Measurements from ENCODE around the gene CYTH3. TPM values are rescaled to one million over a fixed set of nuclear protein-coding genes. Genes with fewer than 3 reads are reported as not detected.

Gene CYTH3
- total and polyA plus RNA-seq, 2 experiments from 2014 or later = 11.9 to 15.7 TPM

GRCh38 chr7:6241607-6241973 lies 30.8 kb downstream of the CYTH3 start:
- H3K36me3 ChIP-seq (replicated peaks; ENCODE audit: insufficient read depth, low read depth) = no peaks in the 10 kb centered on the region
- H3K4me1 ChIP-seq (ENCODE audit: insufficient read depth) = peaks cover 4% of the 10 kb centered on the region
- TF ChIP-seq CTCF (IDR thresholded peaks at IDR 0.05; ENCODE audit: poor library complexity) = no peak
- TF ChIP-seq EZH2 (IDR thresholded peaks at IDR 0.05; ENCODE audit: borderline replicate concordance) = no peak
- no peak for TF ChIP-seq EZH2phosphoT487 (IDR thresholded peaks at IDR 0.05; ENCODE audit: low read depth, severe bottlenecking, unreplicated experiment)
- H3K9me2 ChIP-seq (replicated peaks; ENCODE audit: insufficient read depth) = no peaks in the 10 kb centered on the region
- H3K79me2 ChIP-seq = peaks cover 64% of the 10 kb centered on the region
- no peaks in the 10 kb centered on the region for H3K27me3 ChIP-seq
- 98% methylated on average over 4 of the region's 4 CpGs for WGBS (ENCODE audit: low lambda C conversion rate, missing lambda C conversion rate)
- no peak overlapping the region for H2AFZ ChIP-seq
- no peak overlapping the region for H3K27ac ChIP-seq
- DNase-seq (ENCODE audit: low spot score) = no peak
- H3K4me2 ChIP-seq = no peak overlapping the region
- H3K4me3 ChIP-seq = no peak overlapping the region
- no peaks in the 10 kb centered on the region for H3K9me3 ChIP-seq (ENCODE audit: low read depth)
- H4K20me1 ChIP-seq (ENCODE audit: insufficient read depth, poor library complexity, severe bottlenecking) = peaks cover 5% of the 10 kb centered on the region

GRCh38 chr7:6238309-6238925 lies 34.0 kb downstream of the CYTH3 start:
- DNase-seq (ENCODE audit: low spot score) = no peak

GRCh38 chr7:6237730-6238129 lies 34.7 kb downstream of the CYTH3 start:
- Histone ChIP-seq H3K4me1 (ENCODE audit: insufficient read depth) (no peaks in the 10 kb centered on the region), H3K4me2 (no peak overlapping the region), H3K4me3 (no peak overlapping the region), H2AFZ (no peak overlapping the region), H3K36me3 (replicated peaks; ENCODE audit: insufficient read depth, low read depth) (no peaks in the 10 kb centered on the region), H3K9me3 (ENCODE audit: low read depth) (no peaks in the 10 kb centered on the region), H3K27ac (no peak overlapping the region), H3K27me3 (no peaks in the 10 kb centered on the region), H3K9me2 (replicated peaks; ENCODE audit: insufficient read depth) (no peaks in the 10 kb centered on the region), H4K20me1 (ENCODE audit: insufficient read depth, poor library complexity, severe bottlenecking) (peaks cover 5% of the 10 kb centered on the region), H3K79me2 (peaks cover 71% of the 10 kb centered on the region)
- 72% methylated on average over 3 of the region's 3 CpGs for WGBS (ENCODE audit: low lambda C conversion rate, missing lambda C conversion rate)
- no peak for DNase-seq (ENCODE audit: low spot score)
- TF ChIP-seq EZH2 (IDR thresholded peaks at IDR 0.05; ENCODE audit: borderline replicate concordance) (no peak), EZH2phosphoT487 (IDR thresholded peaks at IDR 0.05; ENCODE audit: low read depth, severe bottlenecking, unreplicated experiment) (no peak), CTCF (IDR thresholded peaks at IDR 0.05; ENCODE audit: poor library complexity) (no peak)

More at GRCh38 chr7:6238309-6238925, 34.0 kb downstream of the CYTH3 start:
- Histone ChIP-seq H2AFZ (no peak overlapping the region), H3K4me2 (no peak overlapping the region), H3K79me2 (peaks cover 72% of the 10 kb centered on the region), H3K27me3 (no peaks in the 10 kb centered on the region), H3K27ac (no peak overlapping the region), H3K4me1 (ENCODE audit: insufficient read depth) (no peaks in the 10 kb centered on the region), H3K4me3 (no peak overlapping the region), H3K36me3 (replicated peaks; ENCODE audit: insufficient read depth, low read depth) (no peaks in the 10 kb centered on the region), H3K9me3 (ENCODE audit: low read depth) (no peaks in the 10 kb centered on the region), H4K20me1 (ENCODE audit: insufficient read depth, poor library complexity, severe bottlenecking) (peaks cover 5% of the 10 kb centered on the region), H3K9me2 (replicated peaks; ENCODE audit: insufficient read depth) (no peaks in the 10 kb centered on the region)
- 78% methylated on average over 5 of the region's 5 CpGs for WGBS (ENCODE audit: low lambda C conversion rate, missing lambda C conversion rate)
- TF ChIP-seq EZH2phosphoT487 (IDR thresholded peaks at IDR 0.05; ENCODE audit: low read depth, severe bottlenecking, unreplicated experiment) (peak; percentile 79), EZH2 (IDR thresholded peaks at IDR 0.05; ENCODE audit: borderline replicate concordance) (no peak)

- peaks cover 76% of the 10 kb centered on the region for H3K79me2 ChIP-seq
- H3K4me1 ChIP-seq (ENCODE audit: insufficient read depth) = no peaks in the 10 kb centered on the region
- no peak overlapping the region for H3K4me3 ChIP-seq
These were observed 35.4 kb downstream of the CYTH3 start for GRCh38 chr7:6237011-6237410.

More at GRCh38 chr7:6237011-6237410, 35.4 kb downstream of the CYTH3 start:
- Histone ChIP-seq H2AFZ (no peak overlapping the region), H3K9me3 (ENCODE audit: low read depth) (no peaks in the 10 kb centered on the region), H4K20me1 (ENCODE audit: insufficient read depth, poor library complexity, severe bottlenecking) (peaks cover 5% of the 10 kb centered on the region), H3K27me3 (no peaks in the 10 kb centered on the region), H3K27ac (no peak overlapping the region), H3K4me2 (no peak overlapping the region), H3K36me3 (replicated peaks; ENCODE audit: insufficient read depth, low read depth) (no peaks in the 10 kb centered on the region), H3K9me2 (replicated peaks; ENCODE audit: insufficient read depth) (no peaks in the 10 kb centered on the region)
- 76% methylated on average over 7 of the region's 7 CpGs for WGBS (ENCODE audit: low lambda C conversion rate, missing lambda C conversion rate)
- TF ChIP-seq EZH2 (IDR thresholded peaks at IDR 0.05; ENCODE audit: borderline replicate concordance) (no peak), CTCF (IDR thresholded peaks at IDR 0.05; ENCODE audit: poor library complexity) (no peak), EZH2phosphoT487 (IDR thresholded peaks at IDR 0.05; ENCODE audit: low read depth, severe bottlenecking, unreplicated experiment) (no peak)
- DNase-seq (ENCODE audit: low spot score) = no peak

Data from hepatocyte (in vitro differentiated cells).